HG02642 (cell line): ENCODE data around the gene WDR46.
A peak's percentile ranks its signal among the peaks of the same experiment; 100 is the strongest.
"Not testable (repeated sequence)": the region's sequence is repeated elsewhere in the genome, so short reads cannot be mapped to it uniquely, and the experiment has no call there.

Experiments
- ATAC-seq: cut with Tn5 transposase; IDR thresholded peaks from one replicate; pipeline ENCODE4 v1.9.1; 2021; ENCODE audit warnings: mild to moderate bottlenecking; ENCODE audit not compliant: unreplicated experiment, poor library complexity

WDR46 gene

GRCh38 chr6:33271468-33272274 lies 17.4 kb downstream of the WDR46 start, which contains the start of the genes RPS18 and VPS52:
Gene RPS18 (plus strand): TSS chr6:33272075. CDS start chr6:33272120, 45 bp downstream.
Gene VPS52 (minus strand): TSS chr6:33271876. CDS start chr6:33271675, 201 bp downstream.
- ATAC-seq = peak; percentile 80

- no peak for ATAC-seq
Measured at GRCh38 chr6:33271117-33271467, 17.9 kb downstream of the WDR46 start.

DNA sequence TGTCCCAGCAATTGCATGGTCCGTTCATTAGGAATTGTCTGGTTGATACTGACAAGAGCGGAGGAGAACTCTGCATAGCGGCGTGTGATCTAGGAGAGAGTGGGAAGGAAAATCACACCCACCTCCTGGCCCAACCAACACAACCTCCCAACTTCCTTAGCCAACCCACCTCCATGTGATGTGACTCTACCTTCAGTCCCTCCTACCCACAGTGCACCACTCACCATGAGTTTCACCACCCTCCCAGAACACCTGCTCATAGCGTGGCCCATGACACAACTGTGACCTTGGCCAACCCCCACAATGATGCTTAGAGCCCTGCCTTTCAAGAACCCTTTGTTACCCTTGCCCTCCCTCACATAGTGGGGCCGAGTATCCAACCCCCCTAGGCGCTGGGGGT lies 25.0 kb downstream of the WDR46 start:
- ATAC-seq = no peak

DNA sequence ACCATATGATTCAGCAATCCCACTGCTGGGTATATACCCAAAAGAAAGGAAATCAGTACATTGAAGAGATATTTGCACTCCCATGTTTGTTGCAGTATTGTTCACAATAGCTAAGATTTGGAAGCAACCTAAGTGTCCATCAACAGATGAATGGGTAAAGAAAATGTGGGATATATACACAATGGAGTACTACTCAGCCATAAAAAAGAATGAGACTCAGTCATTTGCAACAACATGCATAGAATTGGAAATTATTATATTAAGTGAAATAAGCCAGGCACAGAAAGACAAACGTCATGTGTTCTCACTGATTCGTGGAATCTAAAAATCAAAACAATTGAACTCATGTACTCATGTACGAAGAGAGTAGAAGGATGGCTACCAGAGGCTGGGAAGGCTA lies 26.5 kb downstream of the WDR46 start:
- not testable (repeated sequence) for ATAC-seq

- ATAC-seq = no peak
Measured at GRCh38 chr6:33259032-33259431, 30.0 kb downstream of the WDR46 start.

GRCh38 chr6:33254591-33254990 lies 34.4 kb downstream of the WDR46 start:
- no peak for ATAC-seq

- no peak for ATAC-seq
Measured at GRCh38 chr6:33252759-33253158, 36.3 kb downstream of the WDR46 start.

DNA sequence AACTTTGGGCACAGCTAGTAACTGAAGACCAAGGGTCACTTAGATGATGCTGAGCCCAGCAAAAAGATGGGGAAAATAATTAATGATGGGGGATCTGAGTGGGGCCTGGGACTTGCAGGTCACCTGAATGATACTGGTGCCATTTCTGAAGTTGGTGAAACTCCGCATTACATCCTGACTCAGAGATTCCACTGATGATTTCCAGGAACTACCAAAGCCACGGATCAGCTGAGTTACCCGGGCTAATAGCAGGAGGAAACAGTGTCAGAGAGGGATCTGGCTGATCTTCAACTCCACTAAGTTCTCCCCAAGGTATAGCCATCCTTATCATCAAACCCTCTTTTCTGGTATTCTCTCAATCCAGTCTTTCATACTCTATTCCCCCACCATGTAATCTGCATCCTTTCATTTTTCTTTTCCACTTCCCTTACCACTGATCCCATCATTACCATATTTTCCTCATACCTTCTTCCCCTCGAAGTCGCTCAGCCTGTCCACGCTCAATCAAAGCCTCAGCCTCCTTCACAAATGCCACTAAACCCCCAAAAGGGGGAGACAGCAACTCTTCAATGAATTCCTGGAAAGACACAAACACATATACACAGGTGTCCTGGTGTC lies 37.5 kb downstream of the WDR46 start:
- no peak for ATAC-seq

DNA sequence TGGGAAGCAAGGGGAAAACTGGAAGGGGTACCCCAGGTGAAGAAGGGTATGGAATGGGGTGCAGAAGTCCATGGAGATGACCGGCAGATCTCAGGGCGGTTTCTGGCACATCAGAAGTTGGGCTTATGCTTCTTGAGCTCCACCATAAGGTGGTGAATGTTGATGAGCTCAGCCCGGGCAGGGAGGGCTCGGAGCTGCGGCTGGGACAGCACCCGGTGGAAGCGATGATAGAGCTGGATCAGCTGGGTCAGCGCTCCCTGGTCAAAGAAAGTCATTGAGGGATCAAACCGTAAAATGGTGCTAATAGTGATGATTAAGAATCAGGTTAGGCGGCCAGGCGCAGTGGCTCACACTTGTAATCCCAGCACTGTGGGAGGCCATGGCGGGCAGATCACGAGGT lies 38.3 kb downstream of the WDR46 start:
- ATAC-seq = no peak

DNA sequence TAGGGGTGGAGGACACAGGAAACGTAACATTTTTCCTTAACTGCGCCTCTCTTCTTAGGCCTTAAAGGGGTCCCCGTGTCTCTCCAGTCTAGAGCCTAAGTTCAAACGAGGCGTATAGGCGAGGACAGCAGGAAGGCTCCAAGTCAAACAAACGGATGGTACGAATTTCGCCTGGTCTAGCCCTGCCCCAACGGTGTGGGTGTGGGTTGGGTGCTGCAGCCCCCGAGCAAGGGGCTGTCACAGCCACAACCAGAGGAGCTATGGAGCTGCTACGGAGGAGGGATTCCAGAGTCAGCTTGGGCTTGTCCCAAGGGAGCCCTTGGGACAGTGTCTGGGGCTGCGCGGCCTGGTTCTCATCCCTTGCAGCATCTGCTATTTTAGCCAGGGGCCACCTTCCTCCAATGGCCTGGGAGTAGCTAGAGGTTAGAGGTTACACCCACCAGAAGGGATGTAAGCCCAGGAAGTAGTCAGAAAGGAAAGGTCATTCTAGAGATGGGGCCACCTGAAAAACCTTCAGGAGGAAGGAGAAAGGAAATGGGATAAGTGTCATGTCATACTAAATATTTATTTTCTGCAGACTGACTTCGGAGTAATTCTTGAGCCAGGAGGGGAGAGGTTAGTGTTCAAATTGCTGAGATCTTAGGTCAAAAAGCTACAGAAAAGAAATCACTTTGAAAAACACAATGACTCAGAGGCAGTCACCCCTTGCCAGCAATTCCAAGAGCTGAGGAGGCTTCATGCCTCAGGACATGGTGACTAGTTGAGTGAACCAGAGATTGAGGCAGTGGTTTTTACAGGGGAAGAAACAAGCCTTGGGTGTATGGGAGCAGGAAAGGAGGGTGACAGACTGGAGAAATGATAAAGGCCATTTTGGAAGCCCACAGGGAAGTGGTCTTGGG lies 39.1 kb downstream of the WDR46 start:
- peak; percentile 3 for ATAC-seq

- ATAC-seq = peak; percentile 90
Measured at GRCh38 chr6:33248932-33249731, 39.9 kb downstream of the WDR46 start.

DNA sequence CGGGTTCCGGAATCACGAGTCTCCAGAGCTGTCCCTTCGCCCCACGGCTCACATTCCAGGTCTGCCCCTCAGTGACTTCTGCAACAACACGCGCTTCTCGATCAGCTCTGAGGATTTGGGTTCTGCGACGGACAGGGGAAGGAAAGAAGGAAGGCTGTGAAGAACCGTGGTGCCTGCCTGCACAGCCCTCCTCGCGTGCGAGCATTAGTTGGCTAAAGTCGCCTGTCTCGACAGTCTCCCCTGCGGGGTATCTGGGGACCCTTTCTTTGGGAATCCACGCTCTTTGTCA lies 40.5 kb downstream of the WDR46 start:
- peak; percentile 5 for ATAC-seq

DNA sequence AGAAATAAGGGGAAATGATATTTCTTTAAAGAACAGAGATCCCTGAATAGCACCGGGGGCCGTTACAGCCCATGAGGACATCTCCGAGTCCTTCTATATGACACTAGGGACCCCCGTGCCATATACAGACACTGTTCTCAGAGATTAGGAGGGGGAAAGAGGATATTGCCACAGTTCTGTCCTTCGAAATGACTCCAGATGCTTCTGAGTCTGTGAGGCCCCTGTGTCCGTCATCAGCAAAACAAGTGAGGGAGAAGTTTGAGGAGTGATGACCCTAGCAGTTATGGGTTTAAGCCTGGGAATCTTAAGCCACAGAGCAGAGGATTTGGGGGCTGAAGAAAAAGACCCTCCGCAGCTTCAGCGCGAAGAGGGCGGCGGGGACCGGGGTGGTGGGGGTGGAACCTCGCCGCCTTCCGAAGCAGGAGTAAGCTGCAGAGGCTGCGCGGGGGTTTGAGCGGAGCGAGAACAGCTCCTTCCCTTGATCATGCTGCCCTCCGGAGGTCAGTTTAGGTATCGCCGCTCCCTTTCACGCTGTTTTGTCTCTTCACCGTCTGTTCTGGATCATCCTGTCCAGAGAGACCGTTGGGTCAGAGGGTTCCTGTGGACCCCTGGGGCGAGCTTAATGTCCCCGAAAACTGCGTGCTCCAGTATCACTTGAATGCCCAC lies 40.9 kb downstream of the WDR46 start:
- ATAC-seq = peak; percentile 46

GRCh38 chr6:33243476-33243875 lies 45.6 kb downstream of the WDR46 start:
- ATAC-seq = no peak

DNA sequence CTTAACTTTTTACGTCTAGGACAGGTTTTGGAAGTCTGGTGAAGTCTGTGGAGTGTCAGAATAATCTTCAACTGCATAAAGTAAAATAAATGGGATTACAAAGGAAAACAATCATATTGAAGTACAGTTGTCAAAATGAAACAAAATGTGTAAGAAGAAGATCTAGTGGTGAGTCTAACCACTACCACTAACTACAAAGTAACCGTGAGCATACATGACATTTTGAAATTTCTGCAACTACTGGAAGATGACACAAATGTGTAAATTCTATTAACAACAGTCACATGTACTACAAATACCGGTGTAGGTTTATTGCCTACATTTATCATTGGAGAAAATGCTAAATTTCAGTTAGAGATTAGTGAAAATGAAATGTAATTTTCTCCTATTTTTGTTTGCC lies 47.1 kb downstream of the WDR46 start:
- ATAC-seq = no peak

- no peak for ATAC-seq
Measured at GRCh38 chr6:33237741-33238140, 51.3 kb downstream of the WDR46 start.

DNA sequence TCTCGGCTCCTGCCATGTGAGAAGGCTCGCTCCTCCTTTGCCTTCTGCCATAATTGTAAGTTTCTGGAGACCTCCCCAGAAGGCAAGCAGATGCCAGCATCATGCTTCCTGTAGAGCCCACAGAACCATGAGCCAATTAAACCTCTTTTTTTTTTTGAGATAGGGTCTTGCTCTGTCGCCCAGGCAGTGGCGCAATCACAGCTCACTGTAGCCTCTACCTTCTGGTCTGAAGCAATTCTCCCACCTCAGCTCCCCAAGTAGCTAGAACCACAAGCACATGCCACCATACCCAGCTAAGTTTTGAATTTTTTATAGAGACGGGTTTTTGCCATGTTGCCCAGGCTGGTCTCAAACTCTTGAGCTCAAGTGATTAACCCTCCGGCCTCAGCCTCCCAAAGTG lies 52.2 kb downstream of the WDR46 start:
- no peak for ATAC-seq

GRCh38 chr6:33236328-33236727 lies 52.7 kb downstream of the WDR46 start:
- ATAC-seq = no peak

DNA sequence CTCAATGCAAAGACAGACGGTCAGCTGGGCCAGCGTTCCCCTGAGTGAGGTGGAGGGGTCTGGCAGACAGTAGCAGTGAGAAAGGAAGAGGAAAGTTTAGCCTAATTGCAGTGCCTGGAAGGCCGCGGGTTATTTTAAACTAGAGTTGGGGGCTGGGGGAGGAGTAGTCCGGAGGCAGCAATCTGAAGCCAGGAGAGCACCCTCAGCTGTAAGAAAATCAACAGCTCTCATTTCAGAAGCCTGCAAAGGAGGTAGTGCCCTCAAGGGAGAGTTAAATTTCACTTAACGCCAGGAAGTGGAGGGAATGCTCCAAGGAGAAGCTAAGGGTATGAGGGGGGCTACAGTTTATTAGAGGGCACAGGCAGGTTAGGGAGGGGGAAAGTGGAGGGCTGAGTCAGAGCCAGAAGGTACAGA lies 53.8 kb downstream of the WDR46 start:
- ATAC-seq = no peak
